GM11168 (cell line): Measurements from ENCODE around the gene RBMY1E.
"Not testable (repeated sequence)": the region's sequence is repeated elsewhere in the genome, so short reads cannot be mapped to it uniquely, and the experiment has no call there.

Experiments
- in situ Hi-C: fragments of 300-500 bp; cut with MboI; formaldehyde crosslinking; loops from one replicate; pipeline ENCODE4 v1.12.0; 2022; ENCODE audit warnings: low sequenced_read_pairs; ENCODE audit not compliant: unreplicated experiment

Gene RBMY1E

GRCh38 chrY:21917932-21918331 lies at the start of gene RBMY1E:
Gene RBMY1E, minus strand, starts transcription at chrY:21918032. Its CDS starts 1,978 bp downstream, at chrY:21916054.
- in situ Hi-C loops = not testable (repeated sequence)

- in situ Hi-C loops = not testable (repeated sequence)
Measured at GRCh38 chrY:21894426-21894825, 23.4 kb downstream of the RBMY1E start, which contains the start of gene RBMY1D. Gene RBMY1D, minus strand, starts transcription at chrY:21894526. Its CDS starts 2,013 bp downstream, at chrY:21892513.

GRCh38 chrY:21869407-21870076 lies 48.3 kb downstream of the RBMY1E start:
- in situ Hi-C loops = not testable (repeated sequence)
